KMS-11 (cell line): ENCODE measurements around the gene GPR68.

ENCODE experiments used
- H2AFZ ChIP-seq: fragments of 200-600 bp; sonication (generic); 2 replicates; pipeline ENCODE4 v1.6.1; 2016; ENCODE audit warnings: antibody characterized with exemption, mixed run types, low read depth
- H3K27ac ChIP-seq: fragments of 200-600 bp; sonication (generic); 2 replicates; pipeline ENCODE4 v1.6.1; 2016; ENCODE audit warnings: mild to moderate bottlenecking, mixed run types
- H3K27me3 ChIP-seq: fragments of 200-600 bp; sonication (generic); 2 replicates; pipeline ENCODE4 v1.6.1; 2017; ENCODE audit warnings: mild to moderate bottlenecking, low read depth, mixed run types, moderate library complexity; ENCODE audit not compliant: insufficient read depth
- H3K36me3 ChIP-seq: fragments of 200-600 bp; sonication (generic); 2 replicates; pipeline ENCODE4 v1.6.1; 2017; ENCODE audit warnings: mild to moderate bottlenecking, mixed run types; ENCODE audit not compliant: insufficient read depth
- H3K4me1 ChIP-seq: fragments of 200-600 bp; sonication (generic); 2 replicates; pipeline ENCODE4 v1.6.1; 2016; ENCODE audit warnings: mild to moderate bottlenecking, low read depth, mixed run types; ENCODE audit not compliant: poor library complexity, severe bottlenecking
- H3K4me2 ChIP-seq: fragments of 200-600 bp; sonication (generic); 2 replicates; pipeline ENCODE4 v1.7.0; 2016; ENCODE audit warnings: mild to moderate bottlenecking, mixed run types
- H3K4me3 ChIP-seq: fragments of 200-600 bp; sonication (generic); IDR thresholded peaks from 2 replicates; pipeline ENCODE4 v1.6.1; 2017; ENCODE audit warnings: low read depth, low read length, mixed read lengths; ENCODE audit not compliant: insufficient read depth
- H3K79me2 ChIP-seq: fragments of 200-600 bp; sonication (generic); 2 replicates; pipeline ENCODE4 v1.6.1; 2016; ENCODE audit warnings: low read depth, mixed run types; ENCODE audit not compliant: insufficient read depth
- H3K9ac ChIP-seq: fragments of 200-600 bp; sonication (generic); 2 replicates; pipeline ENCODE4 v1.6.1; 2016; ENCODE audit warnings: mild to moderate bottlenecking, mixed run types
- H4K20me1 ChIP-seq: fragments of 200-600 bp; sonication (generic); 2 replicates; pipeline ENCODE4 v1.6.1; 2016; ENCODE audit warnings: mild to moderate bottlenecking, mixed run types; ENCODE audit not compliant: insufficient read depth
- CTCF ChIP-seq: fragments of 200-600 bp; sonication (generic); conservative IDR thresholded peaks from 2 replicates; pipeline ENCODE4 v1.6.1; 2017; ENCODE audit warnings: low read depth, mild to moderate bottlenecking, antibody characterized with exemption, low read length, moderate library complexity, mixed read lengths

GPR68 gene

GRCh38 chr14:91278383-91278715 is 33.8 kb upstream of the GPR68 start:
- Histone ChIP-seq H3K9ac (no peak overlapping the region), H3K79me2 (no peaks in the 10 kb centered on the region), H3K27ac (no peak overlapping the region), H4K20me1 (no peaks in the 10 kb centered on the region), H3K4me2 (no peak overlapping the region), H3K4me3 (no peak overlapping the region), H2AFZ (no peak overlapping the region), H3K36me3 (no peaks in the 10 kb centered on the region), H3K27me3 (no peaks in the 10 kb centered on the region), H3K4me1 (peaks cover 8% of the 10 kb centered on the region)
- no peak for TF ChIP-seq CTCF

GRCh38 chr14:91277546-91278382 is 33.3 kb upstream of the GPR68 start:
- Histone ChIP-seq H3K9ac (no peak overlapping the region), H3K4me1 (peaks cover 8% of the 10 kb centered on the region), H3K4me2 (no peak overlapping the region), H2AFZ (no peak overlapping the region), H4K20me1 (no peaks in the 10 kb centered on the region), H3K27ac (no peak overlapping the region), H3K79me2 (no peaks in the 10 kb centered on the region), H3K36me3 (no peaks in the 10 kb centered on the region), H3K27me3 (no peaks in the 10 kb centered on the region), H3K4me3 (no peak overlapping the region)
- TF ChIP-seq CTCF, result no peak

- Histone ChIP-seq H3K4me2 (no peak overlapping the region), H3K36me3 (no peaks in the 10 kb centered on the region), H3K27ac (no peak overlapping the region), H3K27me3 (no peaks in the 10 kb centered on the region), H3K9ac (no peak overlapping the region), H4K20me1 (no peaks in the 10 kb centered on the region), H2AFZ (no peak overlapping the region), H3K4me3 (no peak overlapping the region), H3K4me1 (peaks cover 8% of the 10 kb centered on the region), H3K79me2 (no peaks in the 10 kb centered on the region)
- no peak for TF ChIP-seq CTCF
These were observed 30.3 kb upstream of the GPR68 start for GRCh38 chr14:91274796-91275195.

DNA sequence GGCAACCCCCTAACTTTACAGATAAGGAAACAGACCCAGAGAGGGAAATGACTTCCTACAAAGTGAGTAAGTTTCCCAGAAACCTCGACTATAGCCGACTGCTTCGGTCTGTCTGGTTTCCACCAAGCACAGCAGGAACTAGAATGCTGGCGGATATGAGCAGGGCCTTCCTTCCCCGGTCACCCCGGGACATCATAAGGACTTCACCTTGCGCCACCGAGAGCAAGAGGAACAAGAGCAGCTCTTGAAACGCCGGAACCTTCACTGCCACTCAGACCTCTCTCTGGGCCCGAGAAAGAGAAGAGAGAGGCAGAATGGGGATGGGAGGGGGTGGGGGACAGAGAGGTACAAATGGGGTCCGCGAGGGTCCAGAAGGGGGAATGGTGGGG is 29.4 kb upstream of the GPR68 start:
- Histone ChIP-seq H3K9ac (no peak overlapping the region), H3K4me3 (no peak overlapping the region), H3K4me1 (peaks cover 8% of the 10 kb centered on the region), H3K27me3 (no peaks in the 10 kb centered on the region), H3K4me2 (no peak overlapping the region), H3K79me2 (no peaks in the 10 kb centered on the region), H4K20me1 (no peaks in the 10 kb centered on the region), H3K27ac (no peak overlapping the region), H2AFZ (no peak overlapping the region), H3K36me3 (no peaks in the 10 kb centered on the region)
- no peak for TF ChIP-seq CTCF
